ENCODE measurements around the gene SHCBP1L. TPM values are rescaled to one million over a fixed set of nuclear protein-coding genes. Genes with fewer than 3 reads are reported as not detected.

The SHCBP1L gene
- total RNA-seq, 1 experiment from 2014 or later: not detected

- Mint-ChIP-seq H3K27ac (peak overlapping the region; percentile 62; the same call in 1 of the 2 replicates), H3K27me3 (ENCODE audit: low read depth) (no peaks in the 10 kb centered on the region), H3K4me1 (peaks cover 12% of the 10 kb centered on the region), H3K4me3 (no peak overlapping the region), H3K36me3 (peaks cover 60% of the 10 kb centered on the region), H3K9me3 (peaks cover 4% of the 10 kb centered on the region)
- no peak for TF ChIP-seq SP1 (CRISPR knock-in tag; conservative IDR thresholded peaks at IDR 0.05)
- no peak for TF ChIP-seq ZNF416 (CRISPR knock-in tag; IDR thresholded peaks at IDR 0.05)
- no peak for TF ChIP-seq FOXP4 (CRISPR knock-in tag; IDR thresholded peaks at IDR 0.05)
- TF ChIP-seq TEAD4 (CRISPR knock-in tag; IDR thresholded peaks at IDR 0.05): no peak
- no peak for TF ChIP-seq KAT7 (CRISPR knock-in tag; IDR thresholded peaks at IDR 0.05; ENCODE audit: borderline replicate concordance)
- TF ChIP-seq ZNF121 (CRISPR knock-in tag; IDR thresholded peaks at IDR 0.05): no peak
- no peak for TF ChIP-seq ZNF532 (CRISPR knock-in tag; IDR thresholded peaks at IDR 0.05; ENCODE audit: borderline replicate concordance)
- no peak for TF ChIP-seq SOX15 (CRISPR knock-in tag; IDR thresholded peaks at IDR 0.05)
- no peak for TF ChIP-seq ZNF423 (CRISPR knock-in tag; IDR thresholded peaks at IDR 0.05)
- TF ChIP-seq STAT6 (CRISPR knock-in tag; conservative IDR thresholded peaks at IDR 0.05; ENCODE audit: low read depth): no peak
- no peak for TF ChIP-seq USF1 (CRISPR knock-in tag; IDR thresholded peaks at IDR 0.05)
- no peak for TF ChIP-seq GTF2I (CRISPR knock-in tag; conservative IDR thresholded peaks at IDR 0.05)
- no peak for TF ChIP-seq ZNF281 (CRISPR knock-in tag; IDR thresholded peaks at IDR 0.05)
- no peak for TF ChIP-seq IRF2 (CRISPR knock-in tag; IDR thresholded peaks at IDR 0.05; ENCODE audit: borderline replicate concordance, low read depth)
- no peak for TF ChIP-seq CTCF (IDR thresholded peaks at IDR 0.05)
- no peak for TF ChIP-seq JAZF1 (CRISPR knock-in tag; IDR thresholded peaks at IDR 0.05)
- no peak for TF ChIP-seq FOXJ3 (CRISPR knock-in tag; IDR thresholded peaks at IDR 0.05; ENCODE audit: borderline replicate concordance)
- ChIA-PET CTCF (no interaction called here), POLR2A (no interaction called here)
- no peak for ATAC-seq
- no peak for DNase-seq (ENCODE audit: low spot score)
Observed at GRCh38 chr1:182886985-182887384, 66.0 kb downstream of the SHCBP1L start.
